ENCODE data around the gene DDC. TPM values are rescaled to one million over a fixed set of nuclear protein-coding genes. Genes with fewer than 3 reads are reported as not detected.
"Not testable (repeated sequence)": the region's sequence is repeated elsewhere in the genome, so short reads cannot be mapped to it uniquely, and the experiment has no call there.

DDC gene
- total RNA-seq, 1 donor from 2014 or later: 1.7 TPM

GRCh38 chr7:50555594-50556140 lies 9.5 kb downstream of the DDC start:
- DNase-seq (ENCODE audit: low spot score): peak; percentile 3

DNA sequence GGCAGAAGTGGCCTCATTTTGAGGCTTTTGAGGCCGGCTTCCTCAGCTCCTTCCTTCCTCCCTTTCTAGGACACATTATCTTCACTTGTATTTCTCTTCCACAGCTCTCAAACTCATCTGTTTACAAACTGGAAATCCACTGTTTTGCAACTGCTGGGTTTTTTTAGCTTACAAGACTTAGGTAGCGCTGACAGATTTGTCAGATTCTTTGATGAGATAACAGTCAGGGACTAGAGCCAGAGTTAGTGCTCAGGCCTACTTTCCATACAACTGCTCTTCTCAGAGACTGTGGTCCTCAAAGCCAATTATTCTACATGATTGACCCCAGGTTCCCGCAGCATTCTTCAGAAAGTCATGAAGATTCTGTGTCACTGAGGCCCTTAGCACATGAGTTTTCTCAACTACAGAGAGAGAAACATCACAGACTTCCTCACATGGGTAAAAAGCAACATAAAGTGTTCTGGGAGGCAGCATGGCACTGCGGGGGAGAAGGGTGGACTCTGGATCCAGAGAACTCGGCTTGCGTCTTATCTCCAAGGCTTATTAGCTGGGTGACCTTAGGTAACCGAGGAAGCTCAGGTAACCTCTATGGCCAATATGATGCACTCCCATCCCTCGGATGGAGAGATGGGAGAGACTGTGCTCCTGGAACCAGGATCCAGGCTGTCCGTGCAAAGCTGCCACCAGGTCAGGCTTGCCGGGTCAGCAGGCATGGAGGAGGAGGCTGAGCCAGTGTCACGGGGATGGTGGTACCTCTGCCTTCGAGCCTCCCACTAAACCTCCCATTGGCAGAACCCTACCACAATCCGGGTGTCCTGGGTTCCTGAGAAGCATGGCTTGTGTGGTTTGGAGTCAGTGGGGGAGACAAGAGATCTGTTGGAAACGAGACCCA lies 10.5 kb downstream of the DDC start:
- peak; percentile 6 for DNase-seq (ENCODE audit: low spot score)

- no peak for DNase-seq (ENCODE audit: low spot score)
Observed at GRCh38 chr7:50553973-50554372, 11.2 kb downstream of the DDC start.

DNA sequence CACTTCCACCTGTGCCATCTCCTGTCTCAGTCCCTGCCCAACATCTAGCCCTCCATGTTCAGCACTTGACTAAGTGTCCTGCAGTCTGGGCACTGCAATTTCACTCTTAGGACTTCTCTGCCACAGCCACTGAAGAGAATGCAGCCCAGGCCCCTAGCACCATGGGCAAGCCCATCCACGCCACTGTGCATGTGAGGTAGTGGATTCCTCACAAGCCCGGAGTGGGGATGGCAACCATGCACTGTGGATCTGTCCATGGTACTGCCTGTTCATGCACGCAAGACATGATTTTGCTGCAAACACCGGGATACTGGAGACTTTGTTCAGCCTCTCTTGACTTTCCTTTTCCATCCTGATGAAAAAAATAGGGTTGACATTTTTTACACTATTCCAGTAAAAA lies 12.3 kb downstream of the DDC start:
- DNase-seq (ENCODE audit: low spot score): peak; percentile 43

GRCh38 chr7:50552139-50552538 lies 13.1 kb downstream of the DDC start:
- DNase-seq (ENCODE audit: low spot score): no peak

DNA sequence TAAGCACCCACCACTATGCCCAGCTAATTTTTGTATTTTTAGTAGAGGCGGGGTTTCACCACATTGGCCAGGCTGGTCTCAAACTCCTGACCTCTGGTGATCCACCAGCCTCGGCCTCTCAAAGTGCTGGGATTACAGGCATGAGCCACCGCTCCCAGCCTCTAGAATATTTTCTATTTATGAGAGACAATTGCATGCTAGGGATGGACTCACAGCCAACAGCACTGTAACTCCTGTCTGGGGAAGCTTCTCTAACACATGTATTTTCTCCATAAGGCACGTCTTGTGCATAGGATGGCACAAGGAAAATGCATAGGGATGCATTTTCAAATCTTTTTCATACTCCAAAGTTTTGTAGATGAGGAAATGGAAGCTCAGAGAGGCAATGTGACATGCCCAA lies 19.6 kb downstream of the DDC start:
- DNase-seq (ENCODE audit: low spot score): peak; percentile 4

- DNase-seq (ENCODE audit: low spot score): no peak
Observed at GRCh38 chr7:50544992-50545391, 20.2 kb downstream of the DDC start.

DNA sequence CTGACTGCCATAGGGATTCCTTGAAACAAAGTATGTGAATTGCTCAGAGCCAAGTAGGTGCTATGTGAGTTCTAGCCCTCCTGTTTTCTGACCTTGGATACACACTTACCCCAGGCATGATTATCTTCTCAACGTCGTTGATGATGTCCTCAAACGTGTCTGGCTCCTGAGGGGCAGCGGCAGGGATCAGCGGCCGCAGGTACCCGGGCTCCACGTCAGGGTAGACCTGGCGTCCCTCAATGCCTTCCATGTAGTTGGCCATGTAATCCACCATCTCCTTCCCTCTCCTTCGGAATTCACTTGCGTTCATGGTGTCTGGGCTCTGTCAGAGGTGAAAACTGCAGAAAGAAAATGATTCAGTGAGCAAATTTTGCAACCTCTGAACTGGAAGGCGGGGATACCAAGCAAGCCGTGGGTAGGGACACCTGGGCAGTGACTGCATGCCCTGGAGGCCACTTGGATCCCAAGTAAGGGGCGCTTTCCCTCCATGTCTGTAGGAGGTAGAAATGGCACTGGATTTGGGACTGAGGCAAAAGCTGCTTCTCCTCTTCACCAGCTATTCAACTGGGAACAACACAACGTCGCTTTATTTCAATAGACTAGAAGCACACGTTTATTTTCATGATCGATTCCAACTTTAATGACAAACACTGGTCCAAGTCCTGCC lies 21.3 kb downstream of the DDC start:
- DNase-seq (ENCODE audit: low spot score): no peak

- DNase-seq (ENCODE audit: low spot score): no peak
Observed at GRCh38 chr7:50542132-50542531, 23.1 kb downstream of the DDC start.

GRCh38 chr7:50540785-50541579 lies 24.2 kb downstream of the DDC start:
- no peak for DNase-seq (ENCODE audit: low spot score)

- no peak for DNase-seq (ENCODE audit: low spot score)
Observed at GRCh38 chr7:50539725-50540124, 25.5 kb downstream of the DDC start.

- DNase-seq (ENCODE audit: low spot score): no peak
Observed at GRCh38 chr7:50538478-50538877, 26.7 kb downstream of the DDC start.

- no peak for DNase-seq (ENCODE audit: low spot score)
Observed at GRCh38 chr7:50537417-50537816, 27.8 kb downstream of the DDC start.

DNA sequence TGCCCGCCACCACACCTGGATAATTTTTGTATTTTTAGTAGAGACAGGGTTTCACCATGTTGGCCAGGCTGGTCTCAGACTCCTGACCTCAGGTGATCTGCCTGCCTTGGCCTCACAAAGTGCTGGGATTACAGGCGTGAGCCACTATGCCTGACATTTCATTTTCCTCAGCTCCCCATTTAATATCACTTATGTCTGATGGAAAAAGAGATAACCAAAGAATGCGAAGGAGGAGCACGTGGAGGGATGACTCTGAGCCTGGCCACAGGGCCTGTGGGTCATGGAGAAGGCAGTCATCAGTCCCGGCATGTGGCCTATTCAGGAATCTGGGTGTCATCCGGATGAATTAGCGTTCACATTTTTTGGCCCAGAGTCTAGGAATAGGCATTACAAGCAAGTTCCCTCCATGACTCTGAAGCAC lies 29.9 kb downstream of the DDC start:
- DNase-seq (ENCODE audit: low spot score): not testable (repeated sequence)

DNA sequence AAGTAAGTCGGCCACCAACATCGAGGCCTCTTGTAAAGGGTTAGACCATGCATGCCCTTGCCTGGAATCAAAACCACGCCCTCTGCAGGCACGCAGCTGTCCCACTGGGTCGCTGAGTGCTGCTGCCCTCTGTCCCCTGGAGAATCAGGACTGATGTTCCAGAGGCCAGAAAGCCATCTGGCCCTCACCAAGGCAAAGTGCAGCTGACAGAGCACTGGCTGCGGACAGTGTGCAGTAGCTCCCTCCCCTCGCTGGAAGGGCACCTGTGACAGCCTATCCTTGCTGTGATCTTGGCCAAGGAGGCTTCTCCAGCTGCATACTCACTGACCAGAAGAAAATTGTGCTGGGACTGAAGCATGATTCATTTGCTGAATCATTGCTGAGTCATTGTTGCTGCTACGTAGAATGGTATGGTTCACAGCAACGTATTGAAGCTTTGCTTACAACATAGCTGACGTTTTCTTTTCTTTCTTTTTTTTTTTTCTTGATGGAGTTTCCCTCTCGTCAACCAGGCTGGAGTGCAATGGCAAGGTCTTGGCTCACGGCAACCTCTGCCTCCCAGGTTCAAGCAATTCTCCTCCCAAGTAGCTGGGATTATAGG lies 30.4 kb downstream of the DDC start:
- no peak for DNase-seq (ENCODE audit: low spot score)

GRCh38 chr7:50533866-50534265 lies 31.3 kb downstream of the DDC start:
- no peak for DNase-seq (ENCODE audit: low spot score)

GRCh38 chr7:50531928-50532327 lies 33.3 kb downstream of the DDC start:
- no peak for DNase-seq (ENCODE audit: low spot score)

GRCh38 chr7:50531401-50531911 lies 33.7 kb downstream of the DDC start:
- DNase-seq (ENCODE audit: low spot score): peak; percentile 59

DNA sequence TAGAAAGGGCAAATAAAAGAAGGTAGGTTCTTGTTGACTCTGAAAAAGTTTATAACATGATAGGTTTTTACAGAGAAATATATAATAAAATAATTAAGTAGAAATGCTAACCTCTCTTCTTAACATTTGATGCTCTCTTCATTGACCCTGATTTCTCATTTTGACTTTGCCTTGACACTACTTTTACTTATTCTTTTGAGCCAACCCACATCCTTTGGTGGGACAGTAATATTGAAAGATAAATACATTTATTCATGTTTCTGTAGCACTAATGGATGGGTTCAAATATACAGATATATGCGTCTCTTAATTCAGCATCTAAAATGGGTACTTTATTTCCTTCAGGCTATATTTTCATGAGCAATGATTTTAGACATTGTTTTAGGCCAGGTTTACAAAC lies 34.4 kb downstream of the DDC start:
- no peak for DNase-seq (ENCODE audit: low spot score)

GRCh38 chr7:50529093-50529862 lies 35.9 kb downstream of the DDC start:
- DNase-seq (ENCODE audit: low spot score): no peak
